ENCODE data around the gene ROMO1.
"Not testable (repeated sequence)": the region's sequence is repeated elsewhere in the genome, so short reads cannot be mapped to it uniquely, and the experiment has no call there.

Gene ROMO1

DNA sequence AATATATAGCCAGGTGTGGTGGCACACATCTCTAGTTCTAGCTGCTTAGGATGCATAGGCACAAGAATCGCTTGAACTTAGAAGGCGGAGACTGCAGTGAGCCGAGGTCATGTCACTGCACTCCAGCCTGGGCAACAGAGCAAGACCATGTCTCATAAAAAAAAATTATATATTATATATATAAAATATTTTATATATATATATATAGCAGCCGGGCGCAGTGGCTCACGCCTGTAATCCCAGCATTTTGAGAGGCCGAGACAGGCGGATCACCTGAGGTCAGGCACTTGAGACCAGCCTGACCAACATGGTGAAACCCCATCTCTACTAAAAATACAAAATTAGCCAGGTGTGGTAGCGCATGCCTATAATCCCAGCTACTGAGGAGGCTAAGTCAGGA, 13.8 kb upstream of the ROMO1 start:
- DNase-seq: not testable (repeated sequence)

DNA sequence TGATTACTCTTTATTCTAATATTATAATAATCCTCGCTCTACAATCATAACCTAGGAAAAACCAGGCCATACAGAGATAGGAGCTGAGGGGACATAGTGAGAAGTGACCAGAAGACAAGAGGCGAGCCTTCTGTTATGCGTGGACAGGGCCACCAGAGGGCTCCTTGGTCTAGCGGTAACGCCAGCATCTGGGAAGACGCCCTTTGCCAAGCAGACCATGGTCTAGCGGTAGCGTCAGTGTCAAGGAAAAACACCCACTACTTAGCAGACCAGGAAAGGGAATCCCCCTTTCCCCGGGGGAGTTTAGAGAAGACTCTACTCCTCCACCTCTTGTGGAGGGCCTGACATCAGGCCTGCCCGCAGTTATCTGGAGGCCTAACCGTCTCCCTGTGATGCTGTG, 12.3 kb upstream of the ROMO1 start:
- DNase-seq: not testable (repeated sequence)

DNA sequence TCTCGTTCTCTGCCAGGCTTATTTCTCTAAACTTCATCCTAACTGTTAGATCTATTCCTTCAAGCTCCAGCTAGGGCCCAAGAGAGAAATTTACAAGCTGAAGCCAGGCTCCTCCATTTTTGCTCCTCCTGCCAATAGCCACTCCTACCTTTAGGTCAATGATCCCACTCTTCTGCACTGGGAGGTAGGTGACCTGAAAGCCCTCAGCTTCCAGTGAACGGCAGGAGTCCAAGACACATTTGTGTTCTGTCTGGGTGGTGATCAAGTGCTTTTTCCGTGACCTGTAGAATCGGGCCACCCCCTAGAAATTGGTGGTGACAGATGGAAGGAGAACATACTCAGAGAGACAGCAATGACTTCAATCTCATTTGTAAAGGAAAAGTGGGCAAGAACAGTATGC, 8.9 kb upstream of the ROMO1 start:
- no peak for DNase-seq

DNA sequence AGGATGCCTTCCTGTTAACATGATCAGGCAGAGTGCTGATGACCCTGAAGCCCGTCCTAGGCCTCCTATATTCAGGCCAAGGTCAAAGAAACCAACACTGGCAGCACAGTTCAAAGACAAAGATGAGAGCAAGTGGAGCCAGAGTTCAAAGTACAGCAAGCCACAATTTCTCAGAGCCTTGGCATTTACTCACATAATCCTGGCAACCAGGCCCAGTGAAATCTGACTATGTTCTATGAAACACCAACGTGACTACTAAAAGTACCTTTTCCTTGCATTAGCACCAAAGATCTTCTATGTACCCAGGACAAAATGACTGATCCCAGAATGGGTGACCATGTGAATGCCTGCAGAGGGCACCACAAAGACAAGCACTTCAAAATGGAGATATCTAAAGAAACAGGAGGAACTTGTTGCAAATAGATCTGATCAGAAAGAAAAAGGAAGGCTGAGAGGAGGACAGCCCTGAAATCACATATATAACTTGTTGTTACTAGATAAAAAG, 3.9 kb upstream of the ROMO1 start:
- no peak for DNase-seq

DNA sequence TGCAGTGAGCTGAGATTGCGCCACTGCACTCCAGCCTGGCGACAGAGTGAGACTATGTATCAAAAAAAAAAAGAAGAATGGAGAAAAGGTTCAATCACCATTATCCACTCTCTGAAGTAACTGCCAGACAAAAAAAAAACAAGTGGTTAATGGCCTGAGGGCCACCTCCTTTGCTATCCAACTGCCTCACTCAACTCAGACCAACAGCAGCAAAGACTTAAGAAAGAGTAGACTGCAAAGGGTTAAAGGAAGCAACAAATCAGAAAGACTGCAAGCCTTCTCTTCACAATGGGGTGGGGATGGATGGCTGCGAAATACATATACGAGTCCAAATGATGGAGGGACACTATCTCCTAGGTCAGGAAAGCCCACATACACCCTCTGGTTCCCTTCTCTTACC, 3.2 kb upstream of the ROMO1 start:
- no peak for DNase-seq

DNA sequence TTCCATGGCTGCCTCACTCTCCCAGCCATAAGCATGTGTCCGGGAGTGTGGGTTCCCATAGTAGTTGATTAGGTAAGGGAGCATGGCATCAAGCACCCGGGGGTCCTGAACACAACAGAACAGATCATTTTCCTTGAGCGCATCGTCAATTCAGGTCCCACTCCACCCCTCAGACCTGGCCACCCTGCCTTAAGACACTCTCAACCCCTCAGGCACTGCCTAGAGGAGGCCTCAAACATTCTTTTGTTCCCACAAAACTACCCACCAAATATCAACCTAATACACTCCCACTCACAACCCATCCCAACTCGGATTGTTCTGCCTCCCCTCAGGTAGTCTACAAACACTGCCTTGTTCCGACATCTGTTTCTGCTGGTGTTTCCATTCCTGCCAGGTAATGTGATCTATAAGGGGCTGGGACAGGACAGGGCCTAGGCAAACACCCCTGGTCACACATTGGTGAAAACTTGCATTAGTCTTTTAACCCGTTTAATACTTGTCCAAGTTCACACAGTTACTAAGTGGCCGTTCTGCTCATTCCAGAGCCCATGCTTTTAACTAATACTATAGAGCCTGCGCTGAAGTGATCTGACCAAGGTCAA, 1.4 kb upstream of the ROMO1 start:
- DNase-seq: no peak

DNA sequence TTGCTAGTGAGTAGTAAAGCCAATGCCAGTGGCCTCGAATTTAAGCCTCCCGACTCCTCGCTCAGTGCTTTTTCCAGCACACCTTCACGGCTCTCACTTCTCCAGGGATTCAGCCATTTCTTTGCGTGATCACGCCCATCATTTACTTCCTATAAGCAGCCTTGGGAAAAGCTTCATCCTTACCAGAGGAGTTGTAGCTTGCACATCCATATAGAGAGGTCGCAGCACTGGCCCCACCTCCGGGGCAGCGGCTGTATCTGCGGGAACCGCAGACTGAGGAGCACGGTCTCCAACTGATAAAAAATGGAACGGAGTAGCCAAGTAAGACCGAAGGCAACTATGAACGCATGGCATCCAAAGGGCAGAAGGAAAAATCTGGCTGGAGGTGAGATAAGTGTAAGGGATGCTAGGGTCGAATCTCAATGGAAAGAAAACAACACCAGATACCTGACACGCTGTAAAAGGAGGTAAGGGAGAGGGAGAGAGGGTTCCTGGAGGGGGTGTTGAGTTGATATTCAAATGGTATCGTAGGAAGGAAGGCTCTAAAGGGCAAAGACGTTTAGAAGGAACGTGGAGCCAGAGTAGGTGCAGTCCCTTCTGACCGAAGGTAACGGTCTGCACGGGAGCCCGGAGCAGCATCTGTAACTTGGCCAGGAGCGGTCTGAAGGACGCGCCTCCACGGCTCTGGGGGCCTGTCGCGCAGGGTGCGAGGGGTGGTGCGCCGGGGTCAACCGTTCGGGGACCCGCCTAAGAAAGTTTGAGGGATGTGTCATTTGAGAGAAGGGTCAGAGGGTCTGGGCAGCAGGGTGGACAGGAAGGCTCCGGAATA, 693 bp upstream of the ROMO1 start:
- no peak for DNase-seq

DNA sequence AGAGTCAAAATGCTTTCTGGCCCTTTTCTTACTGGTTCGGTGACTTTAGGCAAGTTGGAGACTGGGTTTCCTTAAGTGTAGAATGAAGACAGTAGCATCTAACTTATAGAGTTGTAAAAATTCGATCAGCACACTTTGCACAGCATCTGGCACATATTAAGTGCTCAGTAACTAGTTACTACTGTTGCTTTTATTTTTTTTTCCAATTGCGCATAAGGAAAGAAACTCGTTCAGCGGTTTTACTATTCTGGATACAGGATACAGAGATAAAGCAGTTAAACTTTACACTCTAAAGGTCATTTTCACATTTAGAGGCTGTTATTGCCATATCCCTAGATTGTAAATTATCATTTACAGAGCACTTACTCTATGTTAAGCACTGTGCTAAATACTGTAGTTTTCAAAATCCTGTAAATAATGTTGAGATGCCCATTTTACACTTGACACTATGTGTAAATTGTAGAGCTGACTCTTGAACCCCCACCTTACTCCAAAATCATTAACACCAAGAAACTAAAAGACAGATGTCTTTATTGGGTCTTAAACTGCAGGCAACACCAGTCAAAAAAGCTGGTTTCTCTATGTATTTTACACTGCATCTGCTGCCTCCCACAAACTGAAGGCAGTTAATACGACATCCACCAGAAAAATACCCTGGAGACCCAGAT, 886 bp downstream of the ROMO1 start:
- no peak for DNase-seq

DNA sequence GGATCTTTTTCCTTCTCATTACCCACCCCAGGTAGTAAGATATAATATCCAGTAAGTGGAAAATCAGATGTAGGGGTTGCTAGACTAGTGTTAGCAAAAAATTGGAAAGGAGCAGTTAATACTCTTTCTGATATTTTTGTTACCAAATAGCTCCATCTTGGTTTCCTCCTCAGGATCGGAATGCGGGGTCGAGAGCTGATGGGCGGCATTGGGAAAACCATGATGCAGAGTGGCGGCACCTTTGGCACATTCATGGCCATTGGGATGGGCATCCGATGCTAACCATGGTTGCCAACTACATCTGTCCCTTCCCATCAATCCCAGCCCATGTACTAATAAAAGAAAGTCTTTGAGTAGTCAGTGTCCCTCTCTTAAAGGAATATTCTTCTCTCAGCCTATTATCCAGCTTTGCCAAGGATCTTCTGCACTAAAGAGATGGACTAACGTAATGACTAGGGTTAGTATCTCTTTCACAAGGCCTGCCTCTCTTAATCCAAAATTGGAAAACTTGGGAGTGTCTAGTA, 1.5 kb downstream of the ROMO1 start:
- DNase-seq: no peak

DNA sequence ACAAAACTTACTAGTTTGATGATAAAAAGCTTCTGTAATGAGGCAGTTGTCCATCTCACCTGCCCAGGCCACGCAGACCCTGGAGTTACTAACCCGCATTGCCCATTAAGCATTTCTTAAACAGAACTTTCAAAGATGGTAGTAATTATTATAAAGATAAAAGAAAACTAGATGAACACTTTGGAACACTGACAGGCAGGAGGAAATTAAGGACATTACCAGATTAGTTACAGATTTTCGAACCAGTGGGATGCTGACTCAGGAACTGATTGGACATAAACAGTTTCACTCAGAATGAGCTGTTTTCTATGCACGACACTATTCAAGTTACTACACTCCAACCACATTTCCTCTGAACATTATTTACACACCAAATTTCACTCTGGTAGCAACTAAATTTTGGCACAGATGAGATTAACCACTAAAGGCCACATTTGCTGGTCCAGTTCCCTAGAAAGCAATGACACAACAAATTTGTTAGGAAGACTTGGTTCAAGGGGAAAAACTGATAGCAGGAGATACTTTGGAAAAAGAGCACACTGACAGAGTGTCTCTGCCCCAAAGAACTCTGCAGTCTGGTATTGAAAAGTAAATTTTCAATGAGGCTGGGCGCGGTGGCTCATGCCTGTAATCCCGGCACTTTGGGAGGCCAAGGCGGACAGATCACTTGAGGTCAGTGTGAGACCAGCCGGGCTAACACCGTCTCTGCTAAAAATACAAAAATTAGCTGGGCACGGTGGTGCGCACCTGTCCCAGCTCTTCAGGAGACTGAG, 3.0 kb downstream of the ROMO1 start:
- DNase-seq: no peak

DNA sequence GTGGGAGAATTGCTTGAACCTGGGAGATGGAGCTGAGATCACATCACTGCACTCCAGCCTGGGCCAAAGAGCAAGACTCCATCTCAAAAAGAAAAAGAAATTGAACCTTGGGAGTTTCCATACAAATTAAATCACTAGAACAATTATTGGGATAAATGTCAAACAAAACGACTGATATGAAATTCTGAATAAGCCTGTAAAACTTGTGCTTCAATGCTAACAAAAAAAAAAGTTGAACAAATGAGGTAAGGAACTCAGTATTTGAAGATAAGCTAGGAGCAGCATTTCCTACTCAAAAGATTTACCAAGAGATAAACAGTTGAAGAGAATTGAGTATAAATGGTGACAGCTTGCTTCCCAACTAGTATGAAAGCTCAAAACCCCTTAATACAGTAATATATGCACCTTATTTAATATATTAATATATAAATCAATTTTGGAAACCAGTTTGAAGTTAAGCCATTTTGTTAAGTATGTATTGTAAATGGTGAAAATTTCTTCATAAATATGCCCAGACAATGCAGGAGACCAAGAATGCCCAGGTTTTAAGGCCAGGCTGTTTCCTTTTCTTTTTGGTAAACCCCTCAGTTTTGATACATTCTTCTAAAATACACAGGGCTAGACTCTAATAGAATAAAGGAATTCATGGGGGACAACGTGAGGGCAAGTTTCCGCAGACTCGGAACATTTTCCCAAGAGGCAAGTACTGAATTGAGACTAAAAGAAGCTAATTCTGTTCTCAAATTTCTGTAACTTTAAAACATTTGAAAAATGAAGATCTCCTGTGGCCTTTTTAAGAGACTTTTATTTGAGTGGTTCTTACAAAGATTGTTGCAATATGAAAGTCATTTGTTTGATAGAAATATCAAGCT, 3.9 kb downstream of the ROMO1 start:
- no peak for DNase-seq

DNA sequence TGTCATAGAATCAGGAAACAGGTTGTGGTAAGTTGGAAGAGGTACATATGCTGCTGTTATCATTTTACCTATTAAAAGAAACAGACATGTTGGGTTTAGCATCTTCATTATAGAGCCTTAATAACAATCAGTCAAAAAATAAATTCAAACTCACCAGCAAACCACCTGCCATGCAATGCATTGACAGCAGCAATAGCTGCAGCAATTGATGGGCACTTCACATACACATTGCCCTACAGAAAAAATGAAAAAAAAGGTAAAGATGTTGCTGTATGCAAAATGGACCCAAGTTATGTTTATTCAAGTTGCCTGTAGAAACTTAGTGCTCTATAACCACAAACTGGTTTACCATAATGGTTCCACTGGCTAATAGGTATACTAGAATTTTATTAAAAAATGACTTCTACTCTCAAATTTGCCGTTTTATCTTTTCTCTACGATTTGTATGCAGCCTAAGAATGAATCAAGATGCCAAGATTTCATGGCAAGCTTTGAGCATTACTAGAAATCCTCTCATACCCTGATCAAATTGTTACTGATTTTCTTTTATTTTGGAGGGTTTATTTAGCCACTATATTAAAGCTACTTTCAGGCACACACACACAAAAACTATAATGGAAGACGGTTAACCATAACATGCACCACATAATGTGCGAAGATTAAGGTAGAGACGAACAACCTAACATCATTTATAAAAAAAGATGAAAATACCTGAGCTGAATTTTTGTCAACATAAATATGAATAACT, 5.5 kb downstream of the ROMO1 start:
- no peak for DNase-seq

DNA sequence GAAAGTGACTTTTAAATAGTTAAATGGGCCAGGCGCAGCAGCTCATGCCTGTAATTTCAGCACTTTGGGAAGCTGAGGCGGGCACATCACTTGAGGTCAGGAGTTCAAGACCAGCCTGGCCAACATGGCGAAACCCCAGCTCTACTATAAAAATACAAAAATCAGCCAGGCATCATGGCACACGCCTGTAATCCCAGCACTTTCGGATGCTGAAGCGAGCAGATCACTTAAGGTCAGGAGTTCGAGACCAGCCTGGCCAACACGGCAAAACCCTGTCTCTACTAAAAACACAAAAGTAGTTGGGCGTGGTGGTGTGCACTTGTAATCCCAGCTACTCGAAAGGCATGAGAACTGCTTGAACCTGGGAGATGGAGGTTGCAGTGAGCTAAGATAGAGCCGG, 6.7 kb downstream of the ROMO1 start:
- DNase-seq: not testable (repeated sequence)

DNA sequence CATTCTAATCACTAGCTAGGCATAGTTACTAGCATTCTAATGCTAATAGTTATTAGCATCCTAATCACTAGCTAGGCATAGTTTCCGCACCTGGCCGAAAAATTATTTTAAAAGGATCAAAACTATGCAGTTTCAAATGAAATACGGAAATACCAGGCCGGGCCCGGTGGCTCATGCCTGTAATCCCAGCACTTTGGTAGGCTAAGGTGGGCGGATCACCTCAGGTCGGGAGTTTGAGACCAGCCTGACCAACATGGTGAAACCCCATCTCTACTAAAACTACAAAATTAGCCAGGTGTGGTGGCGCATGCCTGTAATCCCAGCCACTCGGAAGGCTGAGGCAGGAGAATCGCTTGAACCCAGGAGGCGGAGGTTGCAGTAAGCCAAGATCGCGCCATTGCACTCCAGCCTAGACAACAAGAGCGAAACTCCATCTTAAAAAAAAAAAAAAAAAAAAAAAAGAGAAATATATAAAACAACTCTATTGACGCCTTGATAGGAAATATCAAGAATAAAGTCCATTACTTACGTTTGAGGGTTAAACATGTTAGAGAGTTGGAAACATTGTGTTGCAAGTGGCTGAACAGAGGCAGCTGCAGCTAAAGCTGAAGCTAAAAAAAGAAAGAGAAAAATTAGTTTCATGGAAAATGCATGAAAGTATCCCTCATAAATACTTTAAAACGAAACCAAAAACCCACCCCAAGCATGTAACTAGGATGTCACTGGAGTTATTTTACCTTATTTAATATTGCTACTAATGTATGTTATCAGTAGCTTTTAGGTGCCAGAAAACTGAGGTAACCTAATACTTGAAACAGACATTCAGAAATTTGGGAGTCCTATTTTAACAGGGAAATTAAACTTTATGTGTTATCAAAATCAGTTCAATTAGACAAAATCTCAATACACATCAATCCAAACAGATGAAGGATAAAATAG, 7.7 kb downstream of the ROMO1 start:
- DNase-seq: not testable (repeated sequence)

DNA sequence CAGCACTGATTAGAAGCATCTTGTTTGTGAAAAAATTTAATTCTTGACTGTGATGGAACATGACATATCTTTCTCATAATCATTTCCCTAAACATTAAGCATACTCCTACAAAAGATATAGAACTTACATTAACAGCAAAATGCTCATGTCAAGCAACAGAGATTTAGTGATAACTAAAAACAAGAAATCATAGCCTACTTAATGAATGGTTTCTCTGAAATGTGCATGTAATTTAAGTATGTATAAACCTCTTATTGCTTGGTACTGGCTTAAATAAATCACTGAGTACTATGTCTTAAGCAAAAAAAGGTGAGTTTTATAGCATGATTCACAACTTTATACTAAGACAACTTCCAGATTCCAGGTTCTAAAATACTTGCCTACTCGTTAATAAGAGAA, 9.3 kb downstream of the ROMO1 start:
- DNase-seq: no peak

DNA sequence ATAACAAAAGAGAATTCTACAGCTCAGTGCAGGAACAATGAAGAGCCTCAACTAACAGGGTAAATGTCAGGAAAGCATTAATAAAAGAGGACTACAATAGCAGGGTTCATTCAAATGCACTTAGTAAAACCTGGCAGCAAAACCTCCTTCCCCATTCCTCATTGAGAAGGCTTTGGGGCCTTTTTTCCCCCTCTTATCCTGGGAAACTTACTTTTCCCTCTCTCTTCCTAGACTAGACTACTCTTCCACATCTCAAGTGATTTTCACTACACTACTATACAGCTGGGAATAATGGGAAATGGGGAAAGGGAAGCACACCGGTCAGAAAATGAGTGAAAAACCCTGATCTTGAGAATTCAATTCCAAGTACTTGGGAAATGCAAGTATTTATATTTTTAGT, 10.1 kb downstream of the ROMO1 start:
- no peak for DNase-seq

DNA sequence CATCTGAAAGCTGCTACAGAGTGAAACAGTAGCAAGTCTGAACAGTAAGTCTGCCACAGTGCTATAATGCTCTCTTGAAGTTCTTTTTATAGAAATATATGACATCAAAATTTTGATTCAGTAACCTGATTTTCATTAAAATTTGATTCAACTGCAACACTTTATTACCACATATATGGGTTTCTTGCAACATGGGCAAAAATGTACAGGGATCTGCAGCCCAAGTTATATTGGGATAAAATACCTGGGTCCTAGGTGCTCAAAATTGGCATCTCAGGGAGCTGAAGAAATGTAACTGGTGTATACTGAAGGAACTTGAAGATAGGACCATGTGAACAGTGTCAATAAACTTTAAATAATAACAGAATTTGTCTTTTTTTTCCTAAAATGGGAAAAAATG, 10.8 kb downstream of the ROMO1 start:
- DNase-seq: no peak

DNA sequence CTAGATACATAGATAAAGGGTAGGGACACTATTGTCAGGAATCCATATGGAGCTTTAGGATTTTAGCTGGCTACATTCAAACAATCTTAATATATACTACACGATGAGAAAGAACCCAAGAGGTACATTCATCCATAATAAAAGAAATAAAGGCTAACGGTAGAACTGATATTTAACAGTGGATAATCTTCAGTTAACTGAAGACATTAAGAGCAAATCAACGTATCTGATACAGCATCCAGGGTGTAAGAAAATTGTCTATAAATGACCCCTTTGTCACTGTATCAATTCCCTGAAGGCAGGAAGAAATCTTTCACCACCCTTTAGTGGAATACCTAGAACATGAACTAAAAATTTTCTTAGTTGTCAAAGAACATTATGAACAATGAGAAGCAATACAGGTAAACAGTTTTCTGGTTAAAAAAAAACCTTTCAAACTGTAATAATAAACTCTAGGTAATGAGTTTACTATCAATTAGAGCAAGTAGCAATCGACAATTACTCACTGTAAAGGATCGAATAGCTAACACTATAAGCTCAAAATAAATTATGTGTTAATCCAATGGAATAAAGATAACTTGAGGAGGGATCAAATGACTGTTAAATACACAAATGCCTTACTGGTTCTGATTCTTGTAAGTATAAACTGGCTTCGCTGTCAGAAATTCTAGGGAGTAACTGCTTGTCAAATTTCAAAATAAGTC, 11.8 kb downstream of the ROMO1 start:
- DNase-seq: no peak

DNA sequence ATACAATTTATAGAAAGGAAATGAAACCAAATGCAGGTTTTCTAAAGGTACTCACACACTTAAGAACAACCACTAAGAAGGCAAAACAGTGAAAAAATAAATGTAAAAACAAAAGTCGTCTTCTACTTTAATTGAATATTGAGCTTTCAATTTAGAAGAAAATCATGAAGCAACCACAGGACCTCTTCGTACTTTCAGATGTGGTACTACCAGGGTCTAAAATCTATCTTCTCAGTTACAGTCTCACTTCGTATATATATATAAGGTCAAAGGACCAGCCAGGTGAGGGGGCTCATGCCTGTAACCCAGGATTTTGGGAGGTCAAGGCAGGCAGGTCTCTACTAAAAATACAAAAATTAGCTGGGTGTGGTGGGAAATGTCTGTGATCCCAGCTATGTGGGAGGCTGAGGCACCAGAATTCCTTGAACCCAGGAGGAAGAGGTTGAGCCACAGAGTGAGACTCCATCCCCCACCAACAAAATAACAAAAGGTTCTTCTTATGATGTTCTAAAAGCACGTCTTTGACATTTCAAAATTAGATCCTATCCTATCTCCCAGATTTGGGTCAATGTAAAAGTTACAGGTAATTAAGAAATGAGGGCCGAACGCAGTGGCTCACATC, 12.5 kb downstream of the ROMO1 start:
- DNase-seq: no peak

All from COR-L47 (cell line).